CD4-positive, alpha-beta T cell treated with Interleukin-4 for 1 hour (primary cell): ENCODE data around the gene LPA.

Experiments used
- DNase-seq, 2 donors: peaks; one replicate each; pipeline ENCODE4 v3.0.0-alpha.2; 2020 to 2022

Gene LPA

GRCh38 chr6:160509610-160510009 lies 154.5 kb downstream of the LPA start:
- DNase-seq, result no peak

GRCh38 chr6:160508599-160508998 lies 155.5 kb downstream of the LPA start:
- no peak for DNase-seq

GRCh38 chr6:160507420-160507819 lies 156.7 kb downstream of the LPA start:
- no peak for DNase-seq

- no peak for DNase-seq
Observed at GRCh38 chr6:160505970-160506369, 158.1 kb downstream of the LPA start.

- DNase-seq, result no peak
Observed at GRCh38 chr6:160500639-160501038, 163.4 kb downstream of the LPA start.

- no peak for DNase-seq
Observed at GRCh38 chr6:160494576-160494975, 169.5 kb downstream of the LPA start.

GRCh38 chr6:160489091-160489490 lies 175.0 kb downstream of the LPA start:
- DNase-seq, result no peak

GRCh38 chr6:160487116-160487515 lies 177.0 kb downstream of the LPA start:
- no peak for DNase-seq
